ENCODE results near the gene CLCN7.
A peak's percentile ranks its signal among the peaks of the same experiment; 100 is the strongest.

Gene CLCN7

GRCh38 chr16:1510272-1510671 is 35.4 kb upstream of the CLCN7 start:
- H3K27me3 Mint-ChIP-seq (ENCODE audit: low read depth, poor library complexity): no peaks in the 10 kb centered on the region
- H3K27ac Mint-ChIP-seq: peak overlapping the region; percentile 72

GRCh38 chr16:1509307-1510221 is 34.7 kb upstream of the CLCN7 start:
- TF ChIP-seq, protein P1, sequence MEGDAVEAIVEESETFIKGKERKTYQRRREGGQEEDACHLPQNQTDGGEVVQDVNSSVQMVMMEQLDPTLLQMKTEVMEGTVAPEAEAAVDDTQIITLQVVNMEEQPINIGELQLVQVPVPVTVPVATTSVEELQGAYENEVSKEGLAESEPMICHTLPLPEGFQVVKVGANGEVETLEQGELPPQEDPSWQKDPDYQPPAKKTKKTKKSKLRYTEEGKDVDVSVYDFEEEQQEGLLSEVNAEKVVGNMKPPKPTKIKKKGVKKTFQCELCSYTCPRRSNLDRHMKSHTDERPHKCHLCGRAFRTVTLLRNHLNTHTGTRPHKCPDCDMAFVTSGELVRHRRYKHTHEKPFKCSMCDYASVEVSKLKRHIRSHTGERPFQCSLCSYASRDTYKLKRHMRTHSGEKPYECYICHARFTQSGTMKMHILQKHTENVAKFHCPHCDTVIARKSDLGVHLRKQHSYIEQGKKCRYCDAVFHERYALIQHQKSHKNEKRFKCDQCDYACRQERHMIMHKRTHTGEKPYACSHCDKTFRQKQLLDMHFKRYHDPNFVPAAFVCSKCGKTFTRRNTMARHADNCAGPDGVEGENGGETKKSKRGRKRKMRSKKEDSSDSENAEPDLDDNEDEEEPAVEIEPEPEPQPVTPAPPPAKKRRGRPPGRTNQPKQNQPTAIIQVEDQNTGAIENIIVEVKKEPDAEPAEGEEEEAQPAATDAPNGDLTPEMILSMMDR (IDR thresholded peaks at IDR 0.05): no peak
- no peak for DNase-seq
- H3K4me3 Mint-ChIP-seq: no peak overlapping the region

More at GRCh38 chr16:1510272-1510671, 35.4 kb upstream of the CLCN7 start:
- H3K9me3 Mint-ChIP-seq: peaks cover 30% of the 10 kb centered on the region
- TF ChIP-seq, protein P1 (IDR thresholded peaks at IDR 0.05): no peak
- H3K36me3 Mint-ChIP-seq (ENCODE audit: low read depth): peaks cover 43% of the 10 kb centered on the region
- no peak overlapping the region for H3K4me3 Mint-ChIP-seq
- peaks cover 7% of the 10 kb centered on the region for H3K4me1 Mint-ChIP-seq
- no peak for DNase-seq

GRCh38 chr16:1508494-1509187 is 33.8 kb upstream of the CLCN7 start:
- peaks cover 7% of the 10 kb centered on the region for H3K4me1 Mint-ChIP-seq
- H3K4me3 Mint-ChIP-seq: no peak overlapping the region
- TF ChIP-seq, protein P1 (IDR thresholded peaks at IDR 0.05): no peak
- H3K27ac Mint-ChIP-seq: no peak overlapping the region
- H3K9me3 Mint-ChIP-seq: peaks cover 15% of the 10 kb centered on the region
- peaks cover 30% of the 10 kb centered on the region for H3K36me3 Mint-ChIP-seq (ENCODE audit: low read depth)
- H3K27me3 Mint-ChIP-seq (ENCODE audit: low read depth, poor library complexity): no peaks in the 10 kb centered on the region
- no peak for DNase-seq

More at GRCh38 chr16:1509307-1510221, 34.7 kb upstream of the CLCN7 start:
- H3K27me3 Mint-ChIP-seq (ENCODE audit: low read depth, poor library complexity): no peaks in the 10 kb centered on the region
- peaks cover 23% of the 10 kb centered on the region for H3K9me3 Mint-ChIP-seq
- H3K36me3 Mint-ChIP-seq (ENCODE audit: low read depth): peaks cover 36% of the 10 kb centered on the region
- H3K4me1 Mint-ChIP-seq: peaks cover 7% of the 10 kb centered on the region
- H3K27ac Mint-ChIP-seq: peak overlapping the region; percentile 72

GRCh38 chr16:1506494-1507213 is 31.8 kb upstream of the CLCN7 start:
- Mint-ChIP-seq H3K27me3 (ENCODE audit: low read depth, poor library complexity) (no peaks in the 10 kb centered on the region), H3K27ac (no peak overlapping the region), H3K9me3 (no peaks in the 10 kb centered on the region), H3K36me3 (ENCODE audit: low read depth) (peaks cover 25% of the 10 kb centered on the region), H3K4me1 (no peaks in the 10 kb centered on the region), H3K4me3 (no peak overlapping the region)
- no peak for DNase-seq
- TF ChIP-seq, protein P1 (IDR thresholded peaks at IDR 0.05): no peak

GRCh38 chr16:1505912-1506311 is 31.1 kb upstream of the CLCN7 start:
- H3K4me1 Mint-ChIP-seq: no peaks in the 10 kb centered on the region
- no peaks in the 10 kb centered on the region for H3K27me3 Mint-ChIP-seq (ENCODE audit: low read depth, poor library complexity)
- no peak overlapping the region for H3K27ac Mint-ChIP-seq
- DNase-seq: no peak
- H3K4me3 Mint-ChIP-seq: no peak overlapping the region
- TF ChIP-seq, protein P1 (IDR thresholded peaks at IDR 0.05): no peak
- H3K9me3 Mint-ChIP-seq: no peaks in the 10 kb centered on the region
- H3K36me3 Mint-ChIP-seq (ENCODE audit: low read depth): peaks cover 22% of the 10 kb centered on the region
